Hepatocyte (in vitro differentiated cells): ENCODE results near the gene WNT3A.

Experiments used
- CTCF ChIP-seq: fragments of 200-600 bp; sonication (generic); IDR thresholded peaks from 2 replicates; pipeline ENCODE4 v1.5.1; 2016; ENCODE audit warnings: antibody characterized with exemption, mild to moderate bottlenecking; ENCODE audit not compliant: poor library complexity
- EZH2phosphoT487 ChIP-seq: fragments of 200-600 bp; sonication (generic); IDR thresholded peaks from one replicate; pipeline ENCODE4 v1.6.1; 2018; ENCODE audit warnings: antibody characterized with exemption, mild to moderate bottlenecking, low read depth, moderate library complexity; ENCODE audit not compliant: unreplicated experiment, severe bottlenecking

DNA sequence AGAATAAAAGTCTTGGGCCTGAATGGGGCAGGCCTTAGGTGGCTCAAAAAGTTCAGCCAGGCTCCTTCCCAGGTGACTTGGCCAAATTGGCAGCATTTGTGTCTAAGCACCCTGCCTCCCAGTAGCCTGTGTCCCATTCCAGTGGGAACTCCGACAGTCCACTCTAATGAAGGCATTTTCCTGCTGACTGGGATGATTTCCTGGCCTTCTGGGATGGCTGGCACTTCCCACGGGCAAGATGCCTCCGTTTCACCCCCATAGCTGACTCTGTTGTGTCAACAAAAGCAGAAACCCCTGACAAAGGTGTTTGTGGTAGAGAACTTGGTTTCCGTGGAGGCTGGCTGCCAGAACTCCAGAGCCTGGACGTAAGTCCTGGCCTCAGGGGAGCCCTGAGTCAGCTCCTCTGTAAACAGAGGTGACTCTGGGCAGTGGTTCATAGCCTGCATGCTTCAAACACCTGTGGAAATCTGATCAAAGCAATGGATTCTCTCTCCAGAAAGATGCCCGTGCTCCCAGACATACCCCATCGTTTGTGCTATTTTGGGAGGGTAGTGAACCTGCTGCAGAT lies 36.6 kb downstream of the WNT3A start:
- TF ChIP-seq CTCF = no peak
- no peak for TF ChIP-seq EZH2phosphoT487
